H9 (cell line): ENCODE results near the gene PXN. TPM values are rescaled to one million over a fixed set of nuclear protein-coding genes. Genes with fewer than 3 reads are reported as not detected.

Experiments used
- DNase-seq: peaks from one replicate; pipeline ENCODE4 v3.0.0-alpha.2; 2017
- H2AFZ ChIP-seq: one replicate; pipeline ENCODE4 v1.6.1; 2013; ENCODE audit warnings: mild to moderate bottlenecking, low read length, control low read depth, moderate library complexity
- H2AK5ac ChIP-seq: 2 replicates; pipeline ENCODE4 v1.6.1; 2013; ENCODE audit warnings: low read length, control low read depth, mixed read lengths; ENCODE audit not compliant: insufficient read length
- H2BK120ac ChIP-seq: one replicate; pipeline ENCODE4 v1.6.1; 2013; ENCODE audit warnings: low read depth, mild to moderate bottlenecking, low read length, control low read depth, inconsistent platforms; ENCODE audit not compliant: poor library complexity, severe bottlenecking
- H2BK12ac ChIP-seq: 2 replicates; pipeline ENCODE4 v1.6.1; 2013; ENCODE audit warnings: low read length, control low read depth, mixed read lengths, low read depth; ENCODE audit not compliant: insufficient read length
- H2BK15ac ChIP-seq: 2 replicates; pipeline ENCODE4 v1.6.1; 2013; ENCODE audit warnings: low read depth, low read length, control low read depth
- H2BK20ac ChIP-seq: one replicate; pipeline ENCODE4 v1.6.1; 2013; ENCODE audit warnings: low read depth, mild to moderate bottlenecking, low read length, control low read depth, inconsistent platforms; ENCODE audit not compliant: poor library complexity, severe bottlenecking
- H2BK5ac ChIP-seq: 2 replicates; pipeline ENCODE4 v1.6.1; 2013; ENCODE audit warnings: low read length, control low read depth, mixed read lengths; ENCODE audit not compliant: insufficient read length
- H3K14ac ChIP-seq: 2 replicates; pipeline ENCODE4 v1.6.1; 2013; ENCODE audit warnings: low read length, control low read depth; ENCODE audit not compliant: insufficient read depth
- H3K18ac ChIP-seq: 2 replicates; pipeline ENCODE4 v1.6.1; 2013; ENCODE audit warnings: low read depth, mild to moderate bottlenecking, mixed read lengths, low read length, control low read depth; ENCODE audit not compliant: insufficient read length
- H3K23ac ChIP-seq: 2 replicates; pipeline ENCODE4 v1.6.1; 2013; ENCODE audit warnings: low read length, control low read depth, mixed read lengths, low read depth; ENCODE audit not compliant: insufficient read length
- H3K23me2 ChIP-seq: 2 replicates; pipeline ENCODE4 v1.6.1; 2013; ENCODE audit warnings: low read depth, mild to moderate bottlenecking, mixed read lengths, low read length, control low read depth; ENCODE audit not compliant: insufficient read length, poor library complexity, severe bottlenecking
- H3K27ac ChIP-seq: 2 replicates; pipeline ENCODE4 v1.5.1; 2013; ENCODE audit warnings: low read length, control low read depth, mixed read lengths, low read depth; ENCODE audit not compliant: insufficient read length
- H3K27me3 ChIP-seq: 2 replicates; pipeline ENCODE4 v1.6.1; 2013; ENCODE audit warnings: low read length, control low read depth, inconsistent platforms; ENCODE audit not compliant: insufficient read depth
- H3K4ac ChIP-seq: 2 replicates; pipeline ENCODE4 v1.6.1; 2013; ENCODE audit warnings: low read depth, mild to moderate bottlenecking, control low read depth, inconsistent platforms, low read length, moderate library complexity
- H3K4me1 ChIP-seq: 2 replicates; pipeline ENCODE4 v1.6.1; 2013; ENCODE audit warnings: low read length, control low read depth, inconsistent platforms; ENCODE audit not compliant: insufficient read depth
- H3K4me2 ChIP-seq: 2 replicates; pipeline ENCODE4 v1.6.1; 2013; ENCODE audit warnings: low read length, control low read depth, mixed read lengths; ENCODE audit not compliant: insufficient read length, insufficient read depth
- H3K56ac ChIP-seq: 2 replicates; pipeline ENCODE4 v1.6.1; 2013; ENCODE audit warnings: low read depth, mild to moderate bottlenecking, mixed read lengths, low read length, control low read depth; ENCODE audit not compliant: insufficient read length
- H3K79me1 ChIP-seq: 2 replicates; pipeline ENCODE4 v1.6.1; 2013; ENCODE audit warnings: low read depth, mild to moderate bottlenecking, moderate library complexity, low read length, control low read depth, inconsistent platforms; ENCODE audit not compliant: insufficient read depth, poor library complexity, severe bottlenecking
- H3K79me2 ChIP-seq: 2 replicates; pipeline ENCODE4 v1.6.1; 2013; ENCODE audit warnings: low read length, control low read depth, inconsistent platforms; ENCODE audit not compliant: insufficient read depth
- H3K9ac ChIP-seq: 2 replicates; pipeline ENCODE4 v1.6.1; 2013; ENCODE audit warnings: low read length, control low read depth, mixed read lengths; ENCODE audit not compliant: insufficient read length; ENCODE audit errors: extremely low read depth
- H3K9me3 ChIP-seq: one replicate; pipeline ENCODE4 v1.6.1; 2013; ENCODE audit warnings: low read depth, low read length, inconsistent platforms; ENCODE audit not compliant: control insufficient read depth
- H3T11ph ChIP-seq: one replicate; pipeline ENCODE4 v1.6.1; 2013; ENCODE audit warnings: mild to moderate bottlenecking, low read length, control low read depth, inconsistent platforms
- H4K20me1 ChIP-seq: one replicate; pipeline ENCODE4 v1.6.1; 2013; ENCODE audit not compliant: control insufficient read depth, insufficient read length, insufficient read depth
- H4K5ac ChIP-seq: 2 replicates; pipeline ENCODE4 v1.6.1; 2013; ENCODE audit warnings: low read depth, mild to moderate bottlenecking, mixed read lengths, low read length, control low read depth; ENCODE audit not compliant: insufficient read length
- H4K8ac ChIP-seq: replicated peaks from 2 replicates; pipeline ENCODE4 v1.6.1; 2013; ENCODE audit warnings: low read length, control low read depth, mixed read lengths, low read depth; ENCODE audit not compliant: insufficient read length
- H4K91ac ChIP-seq: 2 replicates; pipeline ENCODE4 v1.6.1; 2013; ENCODE audit warnings: low read depth, mild to moderate bottlenecking, moderate library complexity, mixed read lengths, low read length, control low read depth; ENCODE audit not compliant: insufficient read length
- H3K27ac Mint-ChIP-seq, 3 experiments: 2 replicates in 2 of 3; 3 replicates in 1 of 3; pipeline ENCODE4 v1.8.0; 2020 to 2021; ENCODE audit warnings: mixed read lengths in 3 of 3, mild to moderate bottlenecking in 1 of 3, moderate library complexity in 1 of 3
- H3K27me3 Mint-ChIP-seq: 2 replicates; pipeline ENCODE4 v1.8.0; 2021; ENCODE audit warnings: low read depth, mild to moderate bottlenecking, moderate library complexity, mixed read lengths
- H3K36me3 Mint-ChIP-seq, 3 experiments: 2 replicates in 2 of 3; 3 replicates in 1 of 3; pipeline ENCODE4 v1.8.0; 2020 to 2021; ENCODE audit warnings: low read depth in 3 of 3, mixed read lengths in 3 of 3; ENCODE audit not compliant: insufficient read depth in 1 of 3
- H3K4me1 Mint-ChIP-seq, 2 experiments: 2 replicates each; pipeline ENCODE4 v1.8.0; 2020; ENCODE audit warnings: mixed read lengths in 2 of 2
- H3K4me3 Mint-ChIP-seq, 2 experiments: 2 replicates in 1 of 2; 3 replicates in 1 of 2; pipeline ENCODE4 v1.8.0; 2020 to 2021; ENCODE audit warnings: mild to moderate bottlenecking in 2 of 2, mixed read lengths in 2 of 2, moderate library complexity in 1 of 2
- H3K9me3 Mint-ChIP-seq, 2 experiments: 2 replicates in 1 of 2; 3 replicates in 1 of 2; pipeline ENCODE4 v1.8.0; 2020; ENCODE audit warnings: mild to moderate bottlenecking in 2 of 2, mixed read lengths in 2 of 2, moderate library complexity in 1 of 2
- WGBS: extraction: QIAGEN DNeasy Blood & Tissue Kit; methylation state at CpG from one replicate; pipeline ENCODE4 v1.1.7; 2013; ENCODE audit warnings: missing lambda C conversion rate, low lambda C conversion rate, mixed read lengths; ENCODE audit not compliant: insufficient read length; ENCODE audit errors: extremely low coverage; 5-methylcytosine and 5-hydroxymethylcytosine counted together
- total RNA-seq: library from RNA; stranded (reverse); gene quantifications from 2 replicates; pipeline ENCODE4 v1.2.1, GENCODE V29; 2021
- TF ChIP-seq, protein P1 (sequence below): fragments of 200-600 bp; sonication (generic); conservative IDR thresholded peaks from 3 replicates; pipeline ENCODE4 v1.8.0; 2021; ENCODE audit warnings: antibody characterized with exemption, mild to moderate bottlenecking

Gene PXN
- total RNA-seq, 1 experiment from 2014 or later, result 92.8 TPM

DNA sequence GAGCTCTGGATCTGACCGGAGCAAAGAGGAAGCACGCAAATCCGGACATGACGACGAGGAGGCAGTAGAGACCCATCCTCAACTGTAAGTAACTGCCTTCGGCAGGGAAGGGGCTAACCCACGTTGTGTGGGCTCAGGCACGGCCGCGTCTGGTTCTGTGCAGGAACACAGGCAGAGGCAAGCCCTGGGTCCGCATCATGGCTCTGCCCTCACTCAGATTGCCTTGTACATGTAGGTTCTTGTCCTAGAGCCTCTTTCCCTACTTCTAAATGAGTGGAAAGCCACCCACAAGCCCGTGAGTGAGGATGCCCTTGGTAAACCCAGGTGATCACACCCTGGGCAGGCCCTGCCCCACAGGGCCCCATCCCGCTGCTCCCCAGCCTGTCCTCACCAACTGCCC is 55.7 kb downstream of the PXN start:
- H3K36me3 Mint-ChIP-seq, result peaks cover 36 to 76% (median 65%) of the 10 kb centered on the region in 3 experiments
- no peak overlapping the region for H2AFZ ChIP-seq
- no peak overlapping the region for H2BK5ac ChIP-seq
- peaks cover 5% of the 10 kb centered on the region for H4K20me1 ChIP-seq
- no peak overlapping the region for H4K5ac ChIP-seq
- H3K14ac ChIP-seq, result no peak overlapping the region
- DNase-seq, result no peak
- no peaks in the 10 kb centered on the region for H3K27me3 ChIP-seq
- H2BK120ac ChIP-seq, result no peak overlapping the region
- H2BK15ac ChIP-seq, result no peak overlapping the region
- no peak overlapping the region for H3K18ac ChIP-seq
- no peak overlapping the region for H2AK5ac ChIP-seq
- no peak overlapping the region for H4K91ac ChIP-seq
- no peak overlapping the region for H3K56ac ChIP-seq
- H2BK20ac ChIP-seq, result no peak overlapping the region
- H3K23ac ChIP-seq, result no peak overlapping the region
- no peak overlapping the region for H3K4me3 Mint-ChIP-seq
- H3K9me3 Mint-ChIP-seq, result peaks cover 0 to 4% of the 10 kb centered on the region in 2 experiments; a peak in 1 of 5 replicates
- H3K23me2 ChIP-seq, result no peaks in the 10 kb centered on the region
- no CpG with 5 or more reads among the region's 13 CpGs for WGBS
- H3K4me1 Mint-ChIP-seq, result no peaks in the 10 kb centered on the region
- H3K4ac ChIP-seq, result no peak overlapping the region
- H4K8ac ChIP-seq, result no peak overlapping the region
- H3K27ac Mint-ChIP-seq, result no peak overlapping the region; a peak in 1 of 7 replicates
- H3K4me1 ChIP-seq, result no peaks in the 10 kb centered on the region
- H3K79me2 ChIP-seq, result no peaks in the 10 kb centered on the region
- no peak overlapping the region for H2BK12ac ChIP-seq
- no peak overlapping the region for H3K9ac ChIP-seq
- TF ChIP-seq, protein P1, sequence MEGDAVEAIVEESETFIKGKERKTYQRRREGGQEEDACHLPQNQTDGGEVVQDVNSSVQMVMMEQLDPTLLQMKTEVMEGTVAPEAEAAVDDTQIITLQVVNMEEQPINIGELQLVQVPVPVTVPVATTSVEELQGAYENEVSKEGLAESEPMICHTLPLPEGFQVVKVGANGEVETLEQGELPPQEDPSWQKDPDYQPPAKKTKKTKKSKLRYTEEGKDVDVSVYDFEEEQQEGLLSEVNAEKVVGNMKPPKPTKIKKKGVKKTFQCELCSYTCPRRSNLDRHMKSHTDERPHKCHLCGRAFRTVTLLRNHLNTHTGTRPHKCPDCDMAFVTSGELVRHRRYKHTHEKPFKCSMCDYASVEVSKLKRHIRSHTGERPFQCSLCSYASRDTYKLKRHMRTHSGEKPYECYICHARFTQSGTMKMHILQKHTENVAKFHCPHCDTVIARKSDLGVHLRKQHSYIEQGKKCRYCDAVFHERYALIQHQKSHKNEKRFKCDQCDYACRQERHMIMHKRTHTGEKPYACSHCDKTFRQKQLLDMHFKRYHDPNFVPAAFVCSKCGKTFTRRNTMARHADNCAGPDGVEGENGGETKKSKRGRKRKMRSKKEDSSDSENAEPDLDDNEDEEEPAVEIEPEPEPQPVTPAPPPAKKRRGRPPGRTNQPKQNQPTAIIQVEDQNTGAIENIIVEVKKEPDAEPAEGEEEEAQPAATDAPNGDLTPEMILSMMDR, result no peak
- H3K4me2 ChIP-seq, result no peak overlapping the region
- no peak overlapping the region for H3T11ph ChIP-seq
- H3K79me1 ChIP-seq, result no peaks in the 10 kb centered on the region
- no peak overlapping the region for H3K27ac ChIP-seq
- no peaks in the 10 kb centered on the region for H3K27me3 Mint-ChIP-seq
- H3K9me3 ChIP-seq, result no peaks in the 10 kb centered on the region
